Prostate gland (tissue), 2 donors: ENCODE data around the gene PLSCR5.

ENCODE experiments used
- CTCF ChIP-seq, 4 experiments: fragments of 200-600 bp in 2 of 4; fragments of 450-650 bp in 2 of 4; sonication (generic) in 2 of 4; IDR thresholded peaks; 1 replicate in 3 of 4; 2 replicates in 1 of 4; pipeline ENCODE4 v1.5.1; 2016 to 2019; ENCODE audit warnings: antibody characterized with exemption in 4 of 4, mild to moderate bottlenecking in 2 of 4, moderate library complexity in 2 of 4
- POLR2AphosphoS5 ChIP-seq: sonication (generic); formaldehyde crosslinking; IDR thresholded peaks from one replicate; pipeline ENCODE4 v1.6.1; 2017; ENCODE audit warnings: antibody characterized with exemption

- no peak for TF ChIP-seq CTCF (IDR thresholded peaks at IDR 0.05)
- no peak for TF ChIP-seq POLR2AphosphoS5
These were observed 44.5 kb downstream of the PLSCR5 start for GRCh38 chr3:146560678-146561077.
